Astrocyte (in vitro differentiated cells and primary cell): Measurements from ENCODE around the gene VPS26C.

Experiments used
- EZH2 ChIP-seq: IDR thresholded peaks from 2 replicates; pipeline ENCODE4 v1.6.1; 2012; ENCODE audit warnings: mild to moderate bottlenecking, low read length, inconsistent platforms; ENCODE audit not compliant: insufficient read depth
- TF ChIP-seq, protein P1 (sequence below): IDR thresholded peaks from 2 replicates; pipeline ENCODE4 v1.5.1; 2011; ENCODE audit warnings: low read depth, mild to moderate bottlenecking, inconsistent platforms, low read length, moderate library complexity; ENCODE audit not compliant: insufficient read depth

DNA sequence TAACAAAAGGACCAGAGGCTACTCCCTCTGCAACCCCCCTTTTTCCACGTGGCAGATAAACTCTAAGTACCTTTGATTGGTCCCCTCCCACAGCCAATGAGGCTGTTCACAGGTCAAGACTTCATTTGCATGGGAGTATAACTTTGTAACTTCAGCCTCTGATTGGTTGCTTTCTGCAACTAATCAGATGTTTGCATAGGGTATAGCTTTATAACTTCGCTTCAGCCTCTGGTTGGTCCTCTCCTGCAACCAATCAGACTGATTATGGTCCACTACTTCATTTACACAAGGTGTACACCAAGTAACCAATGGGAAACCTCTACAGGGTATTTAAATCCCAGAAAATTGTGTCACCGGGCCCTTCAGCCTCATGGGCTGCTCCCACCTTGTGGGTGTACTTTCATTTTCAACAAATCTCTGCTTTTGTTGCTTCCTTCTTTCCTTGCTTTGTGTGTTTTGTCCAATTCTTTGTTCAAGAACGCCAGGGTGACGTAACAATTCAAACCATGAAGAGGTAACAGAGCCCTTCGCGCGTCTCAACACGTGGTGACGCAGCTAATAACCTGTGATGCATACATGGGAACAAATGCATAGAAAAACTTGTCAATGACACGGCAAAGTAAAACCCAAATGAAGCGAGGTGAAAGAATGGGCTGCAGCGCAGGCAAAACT, 47.2 kb downstream of the VPS26C start:
- TF ChIP-seq EZH2: no peak
- TF ChIP-seq, protein P1, sequence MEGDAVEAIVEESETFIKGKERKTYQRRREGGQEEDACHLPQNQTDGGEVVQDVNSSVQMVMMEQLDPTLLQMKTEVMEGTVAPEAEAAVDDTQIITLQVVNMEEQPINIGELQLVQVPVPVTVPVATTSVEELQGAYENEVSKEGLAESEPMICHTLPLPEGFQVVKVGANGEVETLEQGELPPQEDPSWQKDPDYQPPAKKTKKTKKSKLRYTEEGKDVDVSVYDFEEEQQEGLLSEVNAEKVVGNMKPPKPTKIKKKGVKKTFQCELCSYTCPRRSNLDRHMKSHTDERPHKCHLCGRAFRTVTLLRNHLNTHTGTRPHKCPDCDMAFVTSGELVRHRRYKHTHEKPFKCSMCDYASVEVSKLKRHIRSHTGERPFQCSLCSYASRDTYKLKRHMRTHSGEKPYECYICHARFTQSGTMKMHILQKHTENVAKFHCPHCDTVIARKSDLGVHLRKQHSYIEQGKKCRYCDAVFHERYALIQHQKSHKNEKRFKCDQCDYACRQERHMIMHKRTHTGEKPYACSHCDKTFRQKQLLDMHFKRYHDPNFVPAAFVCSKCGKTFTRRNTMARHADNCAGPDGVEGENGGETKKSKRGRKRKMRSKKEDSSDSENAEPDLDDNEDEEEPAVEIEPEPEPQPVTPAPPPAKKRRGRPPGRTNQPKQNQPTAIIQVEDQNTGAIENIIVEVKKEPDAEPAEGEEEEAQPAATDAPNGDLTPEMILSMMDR: no peak
